ENCODE data around the gene TMEM120B. TPM values are rescaled to one million over a fixed set of nuclear protein-coding genes. Genes with fewer than 3 reads are reported as not detected.
"Not testable (repeated sequence)": the region's sequence is repeated elsewhere in the genome, so short reads cannot be mapped to it uniquely, and the experiment has no call there.

TMEM120B gene
- total RNA-seq = 17.5 and 18.3 TPM in 2 replicates

DNA sequence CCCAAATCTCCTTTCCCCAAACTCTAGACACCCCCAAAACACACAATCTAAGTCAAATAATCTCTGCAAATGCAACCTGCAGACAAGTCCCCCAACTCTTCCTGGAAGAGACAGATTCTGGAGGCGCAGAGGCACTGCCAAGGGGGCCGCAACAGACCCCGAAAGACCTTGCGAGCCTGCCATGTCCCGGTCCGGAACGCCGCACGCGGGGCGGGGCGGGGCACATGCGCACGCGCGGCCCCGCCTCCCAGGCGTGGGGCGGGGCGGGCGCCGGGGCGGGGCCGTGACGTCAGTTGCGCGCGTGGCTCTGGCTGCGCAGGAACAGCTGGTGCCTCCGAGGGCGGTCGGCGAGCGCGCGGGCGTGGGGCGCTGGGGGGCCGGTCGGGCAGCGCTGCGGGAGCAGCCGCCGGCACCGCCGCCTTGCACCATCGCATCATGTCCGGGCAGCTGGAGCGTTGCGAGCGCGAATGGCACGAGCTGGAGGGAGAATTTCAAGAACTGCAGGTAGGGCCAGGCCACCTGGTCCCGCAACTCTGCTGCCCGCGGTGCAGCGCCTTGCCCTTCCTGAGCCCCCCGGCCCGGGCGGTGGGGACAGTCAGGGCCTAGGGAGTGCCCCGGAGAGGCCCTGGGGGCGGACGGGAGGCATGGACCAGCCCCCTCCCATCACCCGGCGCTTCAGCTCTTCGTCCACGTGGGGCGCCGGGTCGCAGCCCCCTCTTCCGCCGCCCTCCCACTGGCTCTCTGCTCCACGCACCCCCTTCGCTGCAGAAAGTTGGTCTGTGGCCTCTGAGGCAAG is at the start of gene TMEM120B:
Gene TMEM120B (plus strand): TSS at position 292 of the 796 bp plus-strand sequence. CDS start 144 bp downstream, at position 436.
- DNase-seq (ENCODE audit: low spot score) = peak; percentile 83
- H3K36me3 Mint-ChIP-seq (ENCODE audit: low read depth) = peaks cover 8% of the 10 kb centered on the region
- peaks cover 28% of the 10 kb centered on the region for H3K4me1 Mint-ChIP-seq (ENCODE audit: low read depth)
- H3K9me3 Mint-ChIP-seq = no peaks in the 10 kb centered on the region
- peaks cover 4% of the 10 kb centered on the region for H3K27me3 Mint-ChIP-seq (ENCODE audit: insufficient read depth)
- H3K4me3 Mint-ChIP-seq = peak within 1 kb of the TSS; percentile 97
- peak within 1 kb of the TSS; percentile 91 for H3K27ac Mint-ChIP-seq
- intact Hi-C loops (cut with micrococcal nuclease) = loop anchor here (1.0 kb wide), 7 partner anchors 25 to 176 kb away; partner anchors contain the start of genes ORAI1 and PSMD9

DNA sequence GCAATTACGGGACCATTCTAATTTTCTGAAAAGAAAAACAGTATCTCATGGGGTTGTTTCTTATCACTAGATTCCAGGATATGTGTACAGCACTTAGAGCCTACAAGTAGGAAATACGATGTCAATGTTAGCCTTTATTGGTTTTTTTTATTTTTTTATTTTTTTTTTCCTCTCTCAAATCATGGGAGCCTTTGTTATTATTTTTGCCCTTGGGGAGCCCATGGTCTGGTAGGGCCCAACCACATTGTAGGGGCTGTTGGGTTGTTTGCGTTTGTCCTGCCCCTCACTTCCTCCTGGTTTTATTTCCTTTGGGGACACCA is 49.0 kb upstream of the TMEM120B start:
- DNase-seq (ENCODE audit: low spot score) = no peak
- peaks cover 8% of the 10 kb centered on the region for H3K36me3 Mint-ChIP-seq (ENCODE audit: low read depth)
- H3K9me3 Mint-ChIP-seq = no peaks in the 10 kb centered on the region
- H3K4me3 Mint-ChIP-seq = peak overlapping the region; percentile 82
- intact Hi-C loops (cut with micrococcal nuclease) = no loop called here
- peak overlapping the region; percentile 77 for H3K27ac Mint-ChIP-seq
- peaks cover 5% of the 10 kb centered on the region for H3K27me3 Mint-ChIP-seq (ENCODE audit: insufficient read depth)
- peaks cover 59% of the 10 kb centered on the region for H3K4me1 Mint-ChIP-seq (ENCODE audit: low read depth)

DNA sequence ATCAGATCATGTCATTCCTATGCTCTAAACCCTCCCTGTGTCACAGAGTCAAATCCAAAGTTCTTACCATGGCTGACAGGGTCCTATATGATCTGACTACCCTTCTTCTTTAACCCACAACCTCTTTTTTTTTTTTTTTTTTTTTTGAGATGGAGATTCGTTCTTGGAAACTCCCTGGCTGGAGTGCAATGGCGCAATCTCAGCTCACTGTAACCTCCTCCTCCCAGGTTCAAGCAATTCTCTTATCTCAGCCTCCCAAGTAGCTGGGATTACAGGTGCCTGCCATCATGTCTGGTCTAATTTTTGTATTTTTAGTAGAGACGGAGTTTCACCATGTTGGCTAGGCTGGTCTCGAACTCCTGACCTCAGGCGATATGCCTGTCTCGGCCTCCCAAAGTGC is 45.7 kb upstream of the TMEM120B start:
- H3K27ac Mint-ChIP-seq = peak overlapping the region; percentile 48
- peaks cover 42% of the 10 kb centered on the region for H3K4me1 Mint-ChIP-seq (ENCODE audit: low read depth)
- H3K4me3 Mint-ChIP-seq = peak overlapping the region; percentile 39

GRCh38 chr12:121668750-121669520 is 43.6 kb upstream of the TMEM120B start:
- Mint-ChIP-seq H3K4me3 (no peak overlapping the region), H3K36me3 (ENCODE audit: low read depth) (peaks cover 6% of the 10 kb centered on the region), H3K27me3 (ENCODE audit: insufficient read depth) (no peaks in the 10 kb centered on the region), H3K4me1 (ENCODE audit: low read depth) (peaks cover 44% of the 10 kb centered on the region), H3K27ac (peak overlapping the region; percentile 40), H3K9me3 (no peaks in the 10 kb centered on the region)
- intact Hi-C loops (cut with micrococcal nuclease) = no loop called here
- DNase-seq (ENCODE audit: low spot score) = peak; percentile 17

More for the DNA sequence above, 45.7 kb upstream of the TMEM120B start:
- intact Hi-C loops (cut with micrococcal nuclease); H3K36me3 Mint-ChIP-seq (ENCODE audit: low read depth); H3K27me3 Mint-ChIP-seq (ENCODE audit: insufficient read depth); DNase-seq (ENCODE audit: low spot score); H3K9me3 Mint-ChIP-seq: not testable (repeated sequence)

GRCh38 chr12:121669521-121669900 is 43.0 kb upstream of the TMEM120B start, which contains the start of gene MORN3:
Gene MORN3, minus strand, starts transcription at chr12:121669654. Its CDS starts 171 bp downstream, at chr12:121669483.
- no peak within 1 kb of the TSS for H3K4me3 Mint-ChIP-seq
- H3K9me3 Mint-ChIP-seq = no peaks in the 10 kb centered on the region
- intact Hi-C loops (cut with micrococcal nuclease) = no loop called here
- peak within 1 kb of the TSS; percentile 40 for H3K27ac Mint-ChIP-seq
- H3K27me3 Mint-ChIP-seq (ENCODE audit: insufficient read depth) = no peaks in the 10 kb centered on the region
- peaks cover 38% of the 10 kb centered on the region for H3K4me1 Mint-ChIP-seq (ENCODE audit: low read depth)
- peaks cover 2% of the 10 kb centered on the region for H3K36me3 Mint-ChIP-seq (ENCODE audit: low read depth)
- no peak for DNase-seq (ENCODE audit: low spot score)

DNA sequence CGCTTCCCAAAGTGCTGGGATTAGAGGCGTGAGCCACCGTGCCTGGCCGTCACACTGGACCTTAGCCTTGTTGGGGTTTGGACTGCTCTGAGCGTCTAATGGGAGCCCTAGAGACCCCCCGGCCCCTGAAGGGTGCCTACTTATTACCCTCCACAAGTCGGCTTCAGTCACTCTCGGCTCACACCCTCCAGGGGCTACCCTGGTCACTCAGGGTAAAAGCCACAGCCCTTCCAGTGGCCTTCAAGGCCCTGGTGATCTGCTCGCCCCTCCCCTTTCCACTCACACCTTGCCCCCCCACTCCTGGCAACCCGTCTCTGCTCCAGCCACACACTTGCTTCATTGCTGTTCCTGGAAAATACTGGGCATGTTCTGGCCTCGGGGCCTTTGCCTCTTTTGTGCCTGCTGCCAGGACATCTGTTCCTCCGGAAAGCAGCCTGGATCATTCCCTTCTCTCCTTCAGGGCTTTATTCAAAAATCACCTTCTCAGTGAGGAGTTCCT is 39.5 kb upstream of the TMEM120B start:
- Mint-ChIP-seq H3K4me1 (ENCODE audit: low read depth) (peaks cover 19% of the 10 kb centered on the region), H3K4me3 (peak overlapping the region; percentile 89), H3K9me3 (no peaks in the 10 kb centered on the region), H3K36me3 (ENCODE audit: low read depth) (no peaks in the 10 kb centered on the region), H3K27ac (peak overlapping the region; percentile 97), H3K27me3 (ENCODE audit: insufficient read depth) (no peaks in the 10 kb centered on the region)
- intact Hi-C loops (cut with micrococcal nuclease) = loop anchor here (5.0 kb wide), 2 partner anchors 136 to 376 kb away; partner anchors contain the start of gene CAMKK2
- DNase-seq (ENCODE audit: low spot score) = no peak

DNA sequence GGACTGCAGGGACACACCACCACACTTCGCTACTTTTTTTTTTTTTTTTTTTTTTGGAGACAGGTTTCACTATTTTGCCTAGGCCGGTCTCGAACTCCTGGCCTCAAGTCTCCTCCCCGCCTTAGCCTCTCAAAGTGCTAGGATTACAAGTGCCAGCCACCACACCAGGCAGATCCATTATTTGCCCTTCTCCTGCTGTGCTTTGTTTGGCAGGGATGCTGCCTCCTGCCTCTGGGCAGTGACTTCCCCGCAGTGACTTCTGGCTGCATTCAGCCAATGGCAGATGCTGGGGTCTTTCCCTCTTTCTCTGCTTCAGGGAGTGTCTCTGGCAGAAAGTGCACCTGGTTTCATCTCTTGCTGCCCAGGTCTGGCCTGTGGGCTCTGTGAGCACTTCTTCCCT is 36.4 kb upstream of the TMEM120B start:
- intact Hi-C loops (cut with micrococcal nuclease) = no loop called here
- no peak overlapping the region for H3K27ac Mint-ChIP-seq
- no peak overlapping the region for H3K4me3 Mint-ChIP-seq
- no peaks in the 10 kb centered on the region for H3K27me3 Mint-ChIP-seq (ENCODE audit: insufficient read depth)
- no peaks in the 10 kb centered on the region for H3K9me3 Mint-ChIP-seq
- peaks cover 19% of the 10 kb centered on the region for H3K4me1 Mint-ChIP-seq (ENCODE audit: low read depth)
- no peak for DNase-seq (ENCODE audit: low spot score)
- no peaks in the 10 kb centered on the region for H3K36me3 Mint-ChIP-seq (ENCODE audit: low read depth)

GRCh38 chr12:121678305-121678704 is 34.2 kb upstream of the TMEM120B start:
- no peaks in the 10 kb centered on the region for H3K9me3 Mint-ChIP-seq
- H3K4me1 Mint-ChIP-seq (ENCODE audit: low read depth) = peaks cover 11% of the 10 kb centered on the region
- no peak for DNase-seq (ENCODE audit: low spot score)
- no peaks in the 10 kb centered on the region for H3K36me3 Mint-ChIP-seq (ENCODE audit: low read depth)
- no peaks in the 10 kb centered on the region for H3K27me3 Mint-ChIP-seq (ENCODE audit: insufficient read depth)
- intact Hi-C loops (cut with micrococcal nuclease) = no loop called here
- H3K27ac Mint-ChIP-seq = no peak overlapping the region
- no peak overlapping the region for H3K4me3 Mint-ChIP-seq

- H3K9me3 Mint-ChIP-seq = no peaks in the 10 kb centered on the region
- peaks cover 6% of the 10 kb centered on the region for H3K4me1 Mint-ChIP-seq (ENCODE audit: low read depth)
- no peak for DNase-seq (ENCODE audit: low spot score)
- H3K27me3 Mint-ChIP-seq (ENCODE audit: insufficient read depth) = no peaks in the 10 kb centered on the region
- intact Hi-C loops (cut with micrococcal nuclease) = no loop called here
- no peaks in the 10 kb centered on the region for H3K36me3 Mint-ChIP-seq (ENCODE audit: low read depth)
- no peak overlapping the region for H3K4me3 Mint-ChIP-seq
- no peak overlapping the region for H3K27ac Mint-ChIP-seq
Observed at GRCh38 chr12:121678716-121679300, 33.7 kb upstream of the TMEM120B start.

GRCh38 chr12:121679661-121680197 is 32.8 kb upstream of the TMEM120B start:
- DNase-seq (ENCODE audit: low spot score); H3K27ac Mint-ChIP-seq; H3K9me3 Mint-ChIP-seq; H3K4me3 Mint-ChIP-seq; H3K36me3 Mint-ChIP-seq (ENCODE audit: low read depth); intact Hi-C loops (cut with micrococcal nuclease); H3K27me3 Mint-ChIP-seq (ENCODE audit: insufficient read depth); H3K4me1 Mint-ChIP-seq (ENCODE audit: low read depth): not testable (repeated sequence)

- Mint-ChIP-seq H3K27ac (no peak overlapping the region), H3K36me3 (ENCODE audit: low read depth) (no peaks in the 10 kb centered on the region)
- intact Hi-C loops (cut with micrococcal nuclease) = no loop called here
Observed at GRCh38 chr12:121688966-121689365, 23.6 kb upstream of the TMEM120B start.

DNA sequence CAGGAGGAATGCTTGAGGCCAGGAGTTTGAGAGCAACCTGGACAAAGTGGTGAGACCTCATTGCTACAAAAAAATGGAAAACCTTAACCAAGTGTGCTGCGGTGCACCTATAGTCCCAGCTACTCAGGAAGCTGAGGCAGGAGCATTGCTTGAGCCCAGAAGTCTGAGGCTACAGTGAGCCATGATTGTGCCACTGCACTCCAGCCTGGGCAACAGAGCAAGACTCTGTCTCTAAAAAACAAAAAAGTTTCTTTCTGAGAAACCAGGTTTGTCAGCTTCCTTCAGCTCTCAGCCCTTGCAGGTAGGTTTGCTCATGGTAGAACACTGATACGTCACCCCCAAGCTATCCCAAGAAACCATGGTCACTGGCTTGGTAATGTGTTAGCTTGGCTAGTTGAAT is 23.1 kb upstream of the TMEM120B start:
- H3K27ac Mint-ChIP-seq = no peak overlapping the region
- H3K36me3 Mint-ChIP-seq (ENCODE audit: low read depth) = no peaks in the 10 kb centered on the region
- no peak for DNase-seq (ENCODE audit: low spot score)
- intact Hi-C loops (cut with micrococcal nuclease) = no loop called here
- no peak overlapping the region for H3K4me3 Mint-ChIP-seq
- peaks cover 10% of the 10 kb centered on the region for H3K4me1 Mint-ChIP-seq (ENCODE audit: low read depth)
- H3K9me3 Mint-ChIP-seq = no peaks in the 10 kb centered on the region
- H3K27me3 Mint-ChIP-seq (ENCODE audit: insufficient read depth) = peaks cover 7% of the 10 kb centered on the region

More at GRCh38 chr12:121688966-121689365, 23.6 kb upstream of the TMEM120B start:
- DNase-seq (ENCODE audit: low spot score) = no peak
- H3K27me3 Mint-ChIP-seq (ENCODE audit: insufficient read depth) = peaks cover 7% of the 10 kb centered on the region
- no peaks in the 10 kb centered on the region for H3K9me3 Mint-ChIP-seq
- peaks cover 10% of the 10 kb centered on the region for H3K4me1 Mint-ChIP-seq (ENCODE audit: low read depth)
- H3K4me3 Mint-ChIP-seq = no peak overlapping the region

All from activated T-helper 1 cell treated with anti-CD3 and anti-CD28 coated beads, Interleukin-12 subunit alpha, Interleukin-12 subunit beta, Interleukin-2, Interleukin-4 antibody, amounts not matched to agents 30 ng/mL and 10 ng/mL and 1 ng/mL, durations not matched to agents 14 hours and 24 hours and 36 hours (primary cell).